NCI-H345 treated with DMSO at 0.1 percent for 48 hours (cell line): ENCODE results near the gene PSMB5.
"Not testable (repeated sequence)": the region's sequence is repeated elsewhere in the genome, so short reads cannot be mapped to it uniquely, and the experiment has no call there.

Experiments
- DNase-seq: peaks from one replicate; lab custom pipeline; 2025; ENCODE audit not compliant: unreplicated experiment; lab: John Stamatoyannopoulos, UW

The PSMB5 gene

DNA sequence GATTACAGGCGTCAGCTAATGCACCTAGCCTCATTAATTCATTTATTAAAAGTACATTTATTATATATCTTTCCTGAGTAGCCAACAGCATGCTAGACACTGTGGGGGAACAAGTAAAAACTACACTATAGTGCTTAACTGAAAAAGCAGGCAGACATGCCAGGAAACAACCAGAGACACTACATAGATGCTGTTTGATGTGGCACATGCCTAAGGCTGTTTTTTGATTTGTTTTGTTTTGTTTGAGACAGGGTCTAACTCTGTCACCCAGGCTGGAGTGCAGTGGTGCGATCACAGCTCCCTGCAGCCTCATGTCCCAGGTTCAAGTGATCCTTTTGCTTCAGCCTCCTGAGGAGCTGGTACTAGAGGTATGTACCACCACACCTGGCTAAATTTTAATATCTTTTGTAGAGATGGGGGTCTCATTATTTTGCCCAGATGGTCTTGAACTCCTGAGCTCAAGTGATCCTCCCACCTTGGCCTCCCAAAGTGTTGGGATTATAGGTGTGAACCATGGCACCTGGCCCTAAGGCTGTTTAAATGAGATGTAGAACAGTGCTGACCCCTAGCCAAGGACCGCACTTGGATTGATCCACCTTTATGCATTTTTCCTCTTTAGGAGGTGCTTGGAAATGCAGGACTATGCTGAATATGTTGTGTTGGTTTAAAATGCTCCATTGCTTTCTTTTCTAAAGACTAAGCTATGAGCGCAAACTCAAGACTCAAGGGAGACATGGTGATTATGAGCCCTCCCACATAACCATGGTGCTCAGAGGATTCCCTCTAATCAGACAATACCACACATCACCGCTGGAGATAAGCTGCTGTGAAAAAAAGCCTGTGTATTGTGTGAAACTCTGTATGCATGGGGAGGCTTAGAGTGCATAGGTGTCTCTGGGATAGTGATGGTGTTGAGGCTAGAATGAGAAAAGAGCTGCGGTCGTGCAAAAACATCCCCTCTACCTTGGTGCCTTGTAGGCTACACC is 14.3 kb downstream of the PSMB5 start:
- no peak for DNase-seq

DNA sequence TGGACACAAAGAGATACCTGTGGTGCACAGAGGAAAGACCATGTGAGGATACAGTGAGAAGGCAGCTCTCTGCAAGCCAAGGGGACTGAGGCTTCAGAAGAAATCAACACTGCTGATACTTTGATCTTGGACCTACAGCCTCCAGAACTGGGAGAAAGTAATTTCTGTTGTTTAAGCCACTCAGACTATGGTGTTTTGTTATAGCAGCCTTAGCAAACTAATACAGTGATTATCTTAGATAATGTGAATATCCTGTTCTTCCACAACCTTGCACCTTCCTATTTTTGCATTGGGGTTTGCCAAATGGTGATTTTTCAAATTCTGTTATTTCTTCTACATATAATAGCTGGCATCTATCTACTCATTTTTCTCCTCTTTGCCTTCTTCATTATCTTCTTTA is 16.6 kb downstream of the PSMB5 start:
- DNase-seq, result no peak

DNA sequence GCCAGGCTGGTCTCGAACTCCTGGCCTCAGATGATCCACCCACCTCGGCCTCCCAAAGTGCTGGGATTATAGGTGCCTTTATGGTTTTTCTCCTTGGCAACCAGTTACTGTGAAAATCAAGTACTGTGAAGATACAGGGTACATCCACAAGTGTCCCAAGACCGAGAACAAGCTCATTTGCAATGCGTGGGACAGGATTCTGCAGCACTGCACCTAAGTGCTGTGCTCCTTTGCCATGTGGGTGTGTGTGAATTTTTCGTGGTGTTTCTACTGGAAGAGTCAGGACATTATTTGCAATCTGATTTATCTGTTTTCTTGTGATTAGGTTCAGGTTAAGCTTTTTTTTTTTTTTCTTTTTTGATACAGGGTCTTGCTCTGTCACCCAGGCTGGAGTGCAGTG is 17.6 kb downstream of the PSMB5 start:
- DNase-seq, result no peak

DNA sequence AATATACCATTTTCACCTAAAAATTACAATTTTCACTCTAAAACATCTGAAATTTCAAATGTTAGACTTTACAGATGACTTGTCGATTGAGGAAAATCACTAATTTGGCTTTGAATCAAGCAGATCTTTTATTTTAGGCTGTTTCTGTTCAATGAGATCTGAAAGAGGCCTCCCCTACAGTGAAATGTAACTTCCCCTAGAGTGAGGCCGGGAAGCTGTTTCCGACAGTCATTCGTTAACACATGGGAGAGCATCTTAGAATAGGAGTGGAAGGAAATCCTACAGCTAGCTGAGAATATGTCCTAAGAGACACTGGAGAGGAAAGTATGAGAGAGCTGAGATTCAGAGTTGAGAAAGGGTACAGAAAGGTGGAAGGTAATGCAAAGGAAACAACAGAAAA is 19.1 kb downstream of the PSMB5 start:
- no peak for DNase-seq

DNA sequence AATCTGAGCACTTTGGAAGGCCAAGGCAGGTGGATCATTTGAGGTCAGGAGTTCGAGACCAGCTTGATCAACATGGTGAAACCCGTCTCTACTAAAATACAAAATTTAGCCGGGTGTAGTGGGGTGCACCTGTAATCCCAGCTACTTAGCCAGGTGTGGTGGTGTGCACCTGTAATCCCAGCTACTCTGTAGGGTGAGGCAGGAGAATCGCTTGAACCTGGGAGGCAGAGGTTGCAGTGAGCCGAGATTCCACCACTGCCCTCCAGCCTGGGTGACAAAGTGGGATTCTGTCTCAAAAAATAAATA is 21.0 kb downstream of the PSMB5 start:
- not testable (repeated sequence) for DNase-seq

DNA sequence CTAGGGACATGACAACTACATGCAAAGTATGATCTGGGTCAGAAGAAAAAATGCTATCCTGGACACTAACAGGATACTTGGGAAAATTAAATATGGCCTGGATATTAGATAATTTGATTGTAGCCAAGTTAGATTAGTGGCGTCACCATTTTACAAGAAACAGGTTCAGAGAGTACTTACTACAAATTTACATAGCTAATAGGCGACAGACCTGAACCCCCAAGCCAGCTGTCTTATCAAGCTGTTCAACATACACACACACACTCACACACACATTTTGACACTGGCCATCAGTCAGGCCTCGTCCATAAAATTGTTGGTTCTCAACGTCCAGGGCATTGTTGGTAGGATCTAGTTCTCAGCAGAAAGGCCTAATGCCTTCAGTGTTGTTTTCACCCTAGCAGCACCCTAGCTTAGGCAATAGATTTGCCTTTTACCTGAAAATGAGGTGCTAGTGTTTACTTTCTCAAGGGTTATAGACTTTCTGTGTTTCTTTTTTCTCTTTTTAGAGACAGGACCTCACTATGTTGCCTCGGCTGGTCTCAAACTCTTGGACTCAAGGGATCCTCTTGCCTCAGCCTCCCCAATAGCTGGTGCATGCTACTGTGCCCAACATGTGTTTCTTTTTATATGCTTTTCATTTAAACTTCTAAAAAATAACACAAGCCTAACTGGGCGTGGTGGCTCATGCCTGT is 21.5 kb downstream of the PSMB5 start:
- no peak for DNase-seq

DNA sequence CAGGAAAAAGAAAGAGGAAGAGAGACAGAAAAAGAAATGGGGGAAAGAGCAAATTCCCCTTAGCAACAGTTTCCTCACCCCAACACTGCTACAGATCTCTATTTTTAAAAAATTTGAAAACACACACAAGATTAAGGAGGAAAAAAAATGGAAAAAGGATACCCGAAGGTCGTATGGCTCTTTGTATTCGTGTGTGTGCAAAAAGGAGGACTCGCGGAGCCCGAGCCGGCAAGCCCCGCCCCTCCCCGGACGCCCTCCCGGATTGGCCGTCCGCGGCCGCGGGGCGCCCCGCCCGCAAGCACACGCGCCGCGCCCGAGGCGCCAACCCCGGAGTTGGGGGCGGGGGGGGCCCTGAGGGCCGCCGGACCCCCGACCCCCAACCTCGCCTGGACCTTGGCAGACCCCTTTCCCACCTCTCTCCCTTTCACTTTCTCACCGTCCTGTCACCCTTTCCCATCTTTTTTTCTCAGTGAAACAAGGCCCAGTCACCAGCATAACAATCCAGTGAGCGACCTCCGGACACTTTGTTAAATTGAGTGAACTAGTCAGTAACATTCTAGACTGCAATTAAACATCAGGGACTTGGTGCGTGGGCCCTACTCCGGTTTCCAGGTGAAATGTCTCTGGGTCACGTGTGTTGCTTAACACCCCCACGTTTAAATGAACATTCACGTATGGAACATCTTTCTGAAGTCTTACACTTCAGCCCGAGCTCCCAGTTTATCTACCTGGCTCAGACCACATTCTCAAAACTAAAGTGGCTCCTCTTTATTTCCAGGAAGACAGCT is 24.6 kb downstream of the PSMB5 start, which contains the start of gene C14orf93:
TSS of gene C14orf93 (minus strand) at position 205 of the 788 bp plus-strand sequence. CDS start 11,120 bp downstream, outside the sequence.
- peak; percentile 54 for DNase-seq

DNA sequence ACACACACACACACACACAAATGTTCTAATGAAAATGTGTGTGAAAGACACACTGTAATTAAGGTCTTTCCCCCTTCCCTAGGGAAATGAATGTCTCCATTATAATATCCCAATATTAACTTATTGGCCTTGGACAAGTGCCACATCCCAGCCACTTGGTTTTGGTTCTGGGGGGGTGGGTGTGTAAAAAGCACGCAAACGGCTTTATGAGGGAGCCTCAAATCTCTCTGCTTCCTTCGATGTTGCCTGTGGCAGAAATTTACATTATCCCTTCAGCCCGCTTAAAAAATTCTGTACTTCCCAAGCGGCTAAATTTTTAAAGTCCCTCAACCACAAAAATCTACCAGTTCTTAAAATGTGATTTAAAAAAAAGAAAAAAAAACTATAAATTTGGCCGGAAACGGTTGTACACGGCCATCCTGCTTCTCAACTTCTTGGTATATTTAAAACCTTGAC is 25.2 kb downstream of the PSMB5 start:
- peak; percentile 44 for DNase-seq

DNA sequence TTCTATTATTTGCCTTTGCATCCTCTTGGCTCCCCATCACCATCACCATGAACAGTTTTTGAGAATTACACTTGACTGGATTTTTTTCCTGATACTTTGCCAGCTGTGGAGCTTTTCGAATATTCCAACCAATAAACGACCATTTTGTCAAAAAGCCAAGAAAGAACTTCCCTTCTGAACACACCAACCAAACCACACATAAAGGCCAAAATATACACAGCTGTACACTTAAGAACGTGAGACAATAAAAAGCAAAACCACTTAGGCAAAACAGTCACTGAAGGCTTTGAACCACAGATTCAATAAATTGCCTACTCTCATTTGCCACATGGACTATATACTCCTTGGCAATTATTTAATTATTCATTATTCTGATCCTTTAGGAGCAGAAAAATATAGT is 25.9 kb downstream of the PSMB5 start:
- DNase-seq, result no peak

DNA sequence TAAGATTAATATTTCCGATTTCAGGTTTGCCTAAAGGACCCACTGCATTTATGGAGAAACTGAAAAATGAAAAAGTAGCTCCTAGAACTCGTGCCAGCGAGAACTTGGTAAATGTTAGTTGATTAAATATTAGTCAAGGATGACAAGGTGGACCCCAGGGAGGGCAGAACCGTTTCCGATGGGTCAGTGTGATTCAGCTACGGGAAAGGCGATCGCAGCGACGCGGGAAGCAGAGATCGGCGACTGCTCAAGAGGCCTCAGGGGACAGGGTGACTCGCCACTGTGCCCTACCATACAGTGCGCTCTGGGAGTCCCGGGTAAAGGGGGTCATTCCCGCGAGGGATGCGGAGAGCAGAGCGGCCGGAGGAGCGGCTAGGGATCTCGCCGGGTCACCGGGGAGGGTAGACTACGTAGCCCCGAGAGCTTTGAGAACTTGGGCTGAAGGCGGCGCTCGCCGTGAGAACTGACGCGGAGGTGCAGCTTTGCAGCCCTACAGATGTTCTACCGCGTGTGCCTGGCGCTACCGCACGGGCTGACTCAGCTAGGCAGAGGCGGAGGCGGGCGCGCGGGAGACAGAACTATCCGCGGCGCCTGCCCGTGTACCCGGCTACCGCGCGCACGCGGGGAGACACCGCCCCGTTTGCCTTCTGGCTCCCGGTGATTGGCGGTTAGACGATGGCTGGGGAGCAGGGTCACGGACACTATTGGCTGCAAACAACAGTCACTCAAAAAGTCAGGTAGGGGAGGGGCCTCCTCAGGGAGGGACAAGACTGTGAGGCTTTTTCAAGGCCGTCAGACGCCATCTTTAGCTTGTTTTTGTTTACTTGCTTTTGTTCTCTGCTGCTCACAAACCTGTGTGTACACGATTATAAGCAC is 27.9 kb downstream of the PSMB5 start:
- peak; percentile 97 for DNase-seq

DNA sequence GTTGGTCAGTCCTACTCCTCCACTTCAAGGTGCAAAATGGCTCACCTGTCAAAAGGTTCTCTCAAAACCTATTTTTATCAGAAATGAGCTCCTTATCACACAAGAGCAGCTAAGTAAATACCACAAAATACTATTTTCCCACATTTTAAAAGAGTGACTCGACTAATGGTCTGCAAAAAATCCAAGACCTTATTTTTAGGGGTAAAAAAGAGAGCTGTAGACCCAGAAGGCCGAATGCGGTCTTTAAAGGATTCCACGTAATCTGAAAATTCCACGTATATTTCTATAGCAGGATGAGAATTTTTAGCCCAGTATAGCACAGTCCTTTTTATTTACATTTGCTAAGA is 28.5 kb downstream of the PSMB5 start:
- no peak for DNase-seq

DNA sequence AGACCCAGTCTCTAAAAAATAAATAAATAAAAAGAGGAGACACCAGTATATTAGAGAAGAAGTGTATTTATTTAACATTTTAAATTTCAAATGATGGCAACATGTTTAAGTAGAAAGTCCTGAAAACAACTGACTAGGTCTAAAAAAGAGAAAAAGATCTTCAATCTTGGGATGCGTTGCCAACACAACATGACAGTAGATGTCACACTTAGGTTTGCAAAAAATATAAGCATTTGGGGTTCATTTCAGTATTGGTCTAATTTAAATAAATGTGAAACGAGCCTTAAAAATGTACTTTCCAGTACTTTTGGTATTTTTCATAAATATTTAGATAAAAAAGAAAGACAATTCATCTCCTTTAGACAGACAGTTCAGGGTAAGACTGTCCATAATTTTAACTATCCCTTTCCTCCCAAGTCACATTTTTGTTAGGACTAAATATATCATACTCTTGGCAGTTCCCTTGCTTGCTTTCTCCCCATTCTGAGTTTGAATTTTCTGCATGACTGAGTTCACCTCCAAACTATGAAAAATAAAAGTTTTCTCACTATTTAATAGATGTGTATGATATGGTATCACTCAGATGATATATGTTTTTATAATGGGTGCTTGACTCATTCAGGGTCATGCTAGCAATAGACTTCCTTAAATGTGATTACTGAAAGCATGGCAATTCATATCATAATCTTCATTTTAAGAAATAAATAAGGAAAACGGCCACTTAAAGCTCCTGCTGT is 29.1 kb downstream of the PSMB5 start:
- DNase-seq, result no peak

DNA sequence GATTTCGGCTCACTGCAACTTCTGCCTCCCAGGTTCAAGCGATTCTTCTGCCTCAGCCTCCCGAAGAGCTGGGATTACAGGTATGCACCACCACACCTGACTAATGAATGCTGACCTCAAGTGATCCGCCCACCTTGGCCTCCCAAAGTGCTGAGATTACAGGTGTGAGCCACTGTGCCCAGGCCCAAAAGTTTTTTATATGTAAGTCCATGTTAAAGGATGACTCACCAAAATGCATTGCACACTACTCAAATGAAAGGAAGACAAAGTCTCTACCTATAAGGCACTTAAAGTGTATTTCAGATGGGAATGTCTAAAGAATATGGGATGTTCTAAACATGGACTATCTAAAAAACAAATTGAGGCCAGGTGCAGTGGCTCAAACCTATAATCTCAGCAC is 30.4 kb downstream of the PSMB5 start:
- DNase-seq, result not testable (repeated sequence)

DNA sequence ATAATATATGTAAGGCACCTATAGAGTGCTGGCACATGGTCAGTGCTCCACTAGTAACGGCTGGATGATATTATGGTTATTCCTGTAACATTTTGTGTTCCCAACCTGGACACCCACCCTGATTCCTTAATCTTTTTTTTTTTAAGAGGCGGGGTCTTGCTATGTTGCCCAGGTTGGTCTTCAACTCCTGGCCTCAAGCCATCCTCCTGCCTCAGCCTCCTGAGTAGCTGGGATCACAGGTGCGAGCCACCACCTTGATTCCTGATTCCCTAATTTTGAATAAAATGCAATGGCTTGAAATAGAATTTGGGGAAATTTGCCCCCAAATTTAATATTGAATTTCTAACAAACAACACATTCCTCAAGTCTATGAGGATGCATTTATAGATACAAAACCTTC is 32.1 kb downstream of the PSMB5 start:
- no peak for DNase-seq

DNA sequence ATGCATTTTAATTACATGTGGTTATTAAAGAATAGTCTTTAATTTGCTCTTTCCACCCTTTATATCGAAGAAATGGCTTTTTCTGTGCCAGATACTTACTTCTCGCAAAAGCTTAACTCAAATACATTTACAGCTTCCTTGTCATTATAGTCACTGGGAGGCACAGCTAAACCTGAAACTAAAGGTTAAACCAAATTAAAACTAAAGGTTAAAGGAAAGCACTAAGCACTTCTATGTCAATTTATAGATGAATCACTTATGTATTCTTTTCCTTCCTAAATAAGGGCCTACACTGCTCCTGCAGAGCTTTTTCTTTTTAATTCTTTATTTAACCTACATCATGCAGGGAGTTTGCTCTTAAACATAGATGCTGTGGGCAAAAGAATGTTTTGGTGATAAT is 33.8 kb downstream of the PSMB5 start:
- no peak for DNase-seq

DNA sequence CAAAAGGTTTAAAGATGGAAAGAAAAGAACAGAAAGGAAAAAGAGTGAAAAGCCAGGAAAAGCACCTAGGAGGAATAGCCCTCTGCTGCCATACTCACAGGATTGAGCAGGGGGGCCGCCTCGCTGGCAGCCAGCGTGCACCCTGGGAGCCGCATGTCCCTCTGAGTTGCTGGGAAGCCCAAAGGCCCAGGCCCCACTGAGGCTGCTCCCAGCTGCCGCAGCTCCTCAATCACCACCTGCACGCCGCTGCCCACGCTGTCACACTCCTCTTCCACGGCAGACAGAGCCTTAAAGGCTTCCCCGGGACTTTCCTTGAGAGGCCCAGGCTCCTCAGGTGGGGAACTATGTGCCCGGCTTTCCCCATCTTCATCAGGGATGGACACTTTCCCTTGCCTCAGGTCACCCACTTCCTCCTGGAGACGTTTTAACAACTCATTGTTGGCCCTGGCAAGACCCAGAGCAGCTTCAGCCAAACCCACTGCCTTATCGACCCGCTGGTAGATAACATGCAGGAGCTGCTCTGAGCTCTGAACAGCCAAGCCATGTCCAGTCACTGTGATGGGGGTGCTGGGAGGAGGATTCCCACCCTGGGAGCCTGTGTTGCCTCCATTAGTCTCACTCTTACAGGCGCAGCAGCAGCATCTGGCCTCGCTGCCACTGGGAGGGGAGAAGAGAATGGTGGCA is 36.2 kb downstream of the PSMB5 start:
- no peak for DNase-seq

DNA sequence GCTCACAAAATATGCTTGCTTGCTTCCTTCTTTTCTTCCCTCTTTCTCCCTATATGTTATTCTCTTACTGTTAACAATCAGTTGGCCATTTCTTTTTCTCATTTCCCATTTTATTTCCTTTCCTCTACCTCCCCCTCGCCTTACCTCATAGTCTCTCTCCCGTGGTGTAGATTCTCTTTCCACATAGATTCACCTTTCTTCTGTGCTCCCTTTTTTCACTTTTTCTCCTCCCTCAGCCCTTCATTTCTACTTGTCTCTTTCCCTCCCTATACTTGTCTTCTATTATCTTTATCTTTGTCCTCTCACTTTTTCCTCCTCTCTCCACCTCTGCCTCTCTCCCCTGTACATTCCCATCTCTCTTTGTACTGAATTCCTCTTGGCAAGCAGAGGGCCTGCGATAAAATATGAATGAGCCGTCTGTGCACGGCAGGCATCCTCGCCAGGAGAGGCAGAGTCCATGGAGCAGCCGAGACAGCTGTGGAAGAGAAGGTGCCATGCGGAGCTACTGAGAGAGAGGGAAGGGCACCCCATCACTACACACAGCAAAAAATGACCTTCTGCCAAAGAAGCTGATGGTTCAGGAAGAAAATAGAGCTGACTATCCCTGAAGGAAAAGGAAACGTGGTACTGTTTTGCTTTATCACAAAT is 36.9 kb downstream of the PSMB5 start:
- DNase-seq, result no peak

DNA sequence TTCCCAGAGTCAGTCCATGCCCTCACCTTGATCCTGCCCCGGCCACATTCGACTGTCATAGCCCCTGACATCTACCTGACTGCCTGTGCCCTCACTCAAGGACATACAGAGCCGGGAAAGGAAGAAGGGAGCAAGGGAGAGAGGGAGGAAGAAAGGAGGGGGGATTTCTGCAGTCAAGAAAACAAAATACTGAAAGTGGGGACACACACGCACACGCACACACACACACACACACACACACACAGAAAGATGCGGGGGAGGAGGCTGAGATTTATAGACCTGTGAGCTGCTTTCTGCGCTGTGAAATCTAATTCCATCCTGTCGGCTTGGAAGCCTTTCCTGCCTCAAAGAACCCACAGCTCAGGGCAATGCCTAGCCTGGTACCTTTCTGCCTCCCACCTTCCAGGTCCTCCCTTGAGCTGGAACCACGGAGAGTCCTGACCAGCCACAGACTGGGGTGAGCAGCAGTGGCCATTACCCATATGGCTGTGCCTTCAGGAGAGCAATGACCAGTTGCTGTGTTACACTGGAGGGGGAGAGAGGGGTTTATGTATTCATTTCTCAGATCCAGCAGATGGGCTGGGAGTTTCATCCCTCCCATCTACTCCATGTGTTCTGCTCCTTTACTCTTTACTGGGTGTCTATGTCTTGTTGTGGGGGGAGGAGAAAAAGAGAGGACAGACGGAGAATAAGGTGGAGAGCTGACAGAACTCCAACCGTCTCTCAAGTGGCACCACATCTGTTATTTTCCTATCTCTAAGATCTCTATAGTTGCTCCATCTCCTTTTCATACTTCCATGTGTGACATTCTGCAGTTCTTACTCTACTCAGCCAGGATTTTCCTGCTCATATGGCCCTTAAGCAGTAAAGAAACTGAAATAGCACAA is 37.7 kb downstream of the PSMB5 start:
- no peak for DNase-seq
